B cell (primary cell): ENCODE measurements around the gene PRCC. TPM values are rescaled to one million over a fixed set of nuclear protein-coding genes. Genes with fewer than 3 reads are reported as not detected.

Source experiments
- ATAC-seq: fragments of 200-7000 bp; cut with Tn5 transposase; one replicate; pipeline ENCODE4 v1.10.0; 2021; ENCODE audit warnings: low read depth, mild to moderate bottlenecking, moderate number of reproducible peaks, moderate library complexity
- CTCF ChIA-PET: fragments of 350-600 bp; sonication (Branson Sonifier 250); formaldehyde crosslinking; loops from one replicate; lab custom pipeline; 2021; ENCODE audit warnings: antibody characterized with exemption, inconsistent platforms; lab: Charles Lee
- POLR2A ChIA-PET: fragments of 350-600 bp; sonication (Branson Sonifier 250); formaldehyde crosslinking; loops from one replicate; lab custom pipeline; 2021; ENCODE audit warnings: antibody characterized with exemption; lab: Charles Lee
- DNase-seq: peaks from one replicate; pipeline ENCODE4 v3.0.0; 2013
- H2AFZ ChIP-seq: 2 replicates; pipeline ENCODE4 v1.6.1; 2012; ENCODE audit warnings: mild to moderate bottlenecking, low read depth, low read length; ENCODE audit not compliant: insufficient read depth, poor library complexity, severe bottlenecking
- H3K27ac ChIP-seq, 2 donors: 1 replicate in 1 of 2; 2 replicates in 1 of 2; pipeline ENCODE4 v1.5.1; 2012 to 2013; ENCODE audit warnings: low read length in 2 of 2, mild to moderate bottlenecking in 2 of 2, moderate library complexity in 1 of 2
- H3K27me3 ChIP-seq, 4 experiments: fragments of 200-600 bp in 1 of 4; sonication (generic) in 1 of 4; replicated peaks in 1 of 4; 1 replicate in 2 of 4; 2 replicates in 2 of 4; pipeline versions ENCODE4 v1.6.1 to v1.7.0; 2013 to 2016; ENCODE audit warnings: low read length in 3 of 4, mild to moderate bottlenecking in 2 of 4, mixed read lengths in 1 of 4, moderate library complexity in 1 of 4; ENCODE audit not compliant: insufficient read depth in 4 of 4, control insufficient read depth in 3 of 4; ENCODE audit errors: control extremely low read depth in 1 of 4
- H3K36me3 ChIP-seq, 2 experiments: replicated peaks in 1 of 2; 1 replicate in 1 of 2; 2 replicates in 1 of 2; pipeline versions ENCODE4 v1.6.1 to v1.7.1; 2013; ENCODE audit warnings: low read length in 1 of 2; ENCODE audit not compliant: insufficient read depth in 2 of 2, control insufficient read depth in 1 of 2; ENCODE audit errors: control extremely low read depth in 1 of 2, extremely low read depth in 1 of 2
- H3K4me1 ChIP-seq, 2 donors: fragments of 200-600 bp in 1 of 2; sonication (generic) in 1 of 2; 1 replicate in 1 of 2; 2 replicates in 1 of 2; pipeline versions ENCODE4 v1.5.1 to v1.6.1; 2013 to 2017; ENCODE audit warnings: low read length in 2 of 2; ENCODE audit not compliant: control insufficient read depth in 2 of 2, insufficient read depth in 2 of 2
- H3K4me2 ChIP-seq: replicated peaks from 2 replicates; pipeline ENCODE3; 2012; ENCODE audit warnings: mild to moderate bottlenecking, low read depth, low read length; ENCODE audit not compliant: poor library complexity, severe bottlenecking
- H3K4me3 ChIP-seq, 5 experiments: fragments of 200-600 bp in 1 of 5; sonication (generic) in 1 of 5; 1 replicate in 3 of 5; 2 replicates in 2 of 5; pipeline versions ENCODE4 v1.5.1 to v1.7.0; 2011 to 2016; ENCODE audit warnings: low read length in 4 of 5, mild to moderate bottlenecking in 4 of 5, low read depth in 2 of 5, control low read depth in 1 of 5, moderate library complexity in 1 of 5; ENCODE audit not compliant: insufficient read depth in 1 of 5; ENCODE audit errors: control extremely low read depth in 1 of 5, extremely low read depth in 1 of 5
- H3K79me2 ChIP-seq: fragments of 200-600 bp; sonication (generic); one replicate; pipeline ENCODE4 v1.6.0; 2016; ENCODE audit warnings: low read length; ENCODE audit not compliant: control insufficient read depth, insufficient read depth
- H3K9ac ChIP-seq: fragments of 200-600 bp; sonication (generic); 2 replicates; pipeline ENCODE4 v1.6.1; 2017; ENCODE audit warnings: mild to moderate bottlenecking, low read length, moderate library complexity
- H3K9me3 ChIP-seq, 3 donors: one replicate each; pipeline versions ENCODE4 v1.6.1 to v1.7.1; 2013; ENCODE audit warnings: low read length in 2 of 3; ENCODE audit not compliant: control insufficient read depth in 2 of 3, insufficient read depth in 1 of 3; ENCODE audit errors: control extremely low read depth in 1 of 3
- H4K20me1 ChIP-seq: 2 replicates; pipeline ENCODE4 v1.6.0; 2012; ENCODE audit warnings: mild to moderate bottlenecking, low read length; ENCODE audit not compliant: insufficient read depth, control insufficient read depth, poor library complexity, severe bottlenecking
- H3K27ac Mint-ChIP-seq: one replicate; pipeline ENCODE4 v1.8.0; 2021; ENCODE audit warnings: mixed read lengths
- H3K27me3 Mint-ChIP-seq: one replicate; pipeline ENCODE4 v1.8.0; 2021; ENCODE audit warnings: mixed read lengths
- H3K4me1 Mint-ChIP-seq: one replicate; pipeline ENCODE4 v1.8.0; 2021; ENCODE audit warnings: mixed read lengths
- H3K4me3 Mint-ChIP-seq: one replicate; pipeline ENCODE4 v1.8.0; 2021; ENCODE audit warnings: mixed read lengths
- H3K9me3 Mint-ChIP-seq: one replicate; pipeline ENCODE4 v1.8.0; 2022; ENCODE audit warnings: mixed read lengths; ENCODE audit not compliant: insufficient read depth
- EZH2 ChIP-seq: IDR thresholded peaks from 2 replicates; pipeline ENCODE4 v1.6.1; 2012; ENCODE audit warnings: borderline replicate concordance, low read depth, mild to moderate bottlenecking, moderate library complexity, low read length; ENCODE audit not compliant: insufficient read depth, poor library complexity, severe bottlenecking
- WGBS: methylation state at CpG from one replicate; pipeline ENCODE4 v1.1.5; 2013; ENCODE audit warnings: missing lambda C conversion rate; ENCODE audit not compliant: insufficient coverage; 5-methylcytosine and 5-hydroxymethylcytosine counted together
- intact Hi-C: fragments of 100-400 bp; cut with micrococcal nuclease; formaldehyde crosslinking; loops from one replicate; pipeline ENCODE4 v1.10.0; 2022
- polyA plus RNA-seq: library from polyadenylated mRNA; depleted of rRNA; stranded (reverse); fragments of >200 nt; gene quantifications from 2 replicates; pipeline ENCODE4 v1.2.3, GENCODE V29; 2012
- total RNA-seq, 2 donors: library from RNA; stranded (reverse); fragments of 120-200 nt in 1 of 2; gene quantifications; 1 replicate in 1 of 2; 2 replicates in 1 of 2; pipeline versions ENCODE4 v1.2.3 to v1.2.4, GENCODE V29; 2013 to 2022
- TF ChIP-seq, protein P1 (sequence below): fragments of 200-600 bp; IDR thresholded peaks from one replicate; pipeline ENCODE4 v1.8.0; 2022; ENCODE audit warnings: antibody characterized with exemption, mild to moderate bottlenecking

The PRCC gene
- total and polyA plus RNA-seq, 2 donors (not counting 1 experiment from before 2014, with no cell fraction given), result 55.7 to 83.4 TPM

DNA sequence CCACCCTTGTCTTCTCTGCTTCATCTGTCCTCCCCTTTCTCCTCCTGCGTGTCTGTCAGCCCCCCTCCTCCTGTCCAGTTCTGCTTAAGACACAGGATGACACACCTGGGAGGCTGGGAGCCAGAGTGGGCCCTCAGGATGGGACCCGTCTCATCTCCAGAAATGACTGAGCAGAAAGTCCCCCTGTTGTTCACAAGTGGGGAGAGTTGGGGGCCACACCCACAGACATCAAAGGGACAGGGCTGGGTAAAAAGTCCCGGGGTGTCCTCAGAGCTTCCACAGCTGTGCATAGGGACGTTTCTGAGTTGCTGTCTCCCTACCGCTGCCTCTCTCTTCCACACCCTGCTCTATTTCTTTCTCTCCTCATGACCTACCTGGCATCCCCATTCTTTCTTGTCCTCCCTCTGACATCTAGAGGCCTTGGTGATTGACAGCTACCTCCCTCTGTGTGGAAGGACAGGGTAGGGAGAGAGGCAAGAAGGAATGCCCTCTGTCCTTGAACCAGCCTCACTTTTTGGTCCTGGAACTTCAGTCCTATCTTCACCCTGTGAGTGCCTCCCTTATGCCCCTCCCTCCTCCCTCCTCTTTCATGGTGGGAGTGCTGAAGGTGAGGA, 68.8 kb downstream of the PRCC start:
- no peak overlapping the region for H3K27ac ChIP-seq
- no peak for TF ChIP-seq EZH2
- TF ChIP-seq, protein P1, sequence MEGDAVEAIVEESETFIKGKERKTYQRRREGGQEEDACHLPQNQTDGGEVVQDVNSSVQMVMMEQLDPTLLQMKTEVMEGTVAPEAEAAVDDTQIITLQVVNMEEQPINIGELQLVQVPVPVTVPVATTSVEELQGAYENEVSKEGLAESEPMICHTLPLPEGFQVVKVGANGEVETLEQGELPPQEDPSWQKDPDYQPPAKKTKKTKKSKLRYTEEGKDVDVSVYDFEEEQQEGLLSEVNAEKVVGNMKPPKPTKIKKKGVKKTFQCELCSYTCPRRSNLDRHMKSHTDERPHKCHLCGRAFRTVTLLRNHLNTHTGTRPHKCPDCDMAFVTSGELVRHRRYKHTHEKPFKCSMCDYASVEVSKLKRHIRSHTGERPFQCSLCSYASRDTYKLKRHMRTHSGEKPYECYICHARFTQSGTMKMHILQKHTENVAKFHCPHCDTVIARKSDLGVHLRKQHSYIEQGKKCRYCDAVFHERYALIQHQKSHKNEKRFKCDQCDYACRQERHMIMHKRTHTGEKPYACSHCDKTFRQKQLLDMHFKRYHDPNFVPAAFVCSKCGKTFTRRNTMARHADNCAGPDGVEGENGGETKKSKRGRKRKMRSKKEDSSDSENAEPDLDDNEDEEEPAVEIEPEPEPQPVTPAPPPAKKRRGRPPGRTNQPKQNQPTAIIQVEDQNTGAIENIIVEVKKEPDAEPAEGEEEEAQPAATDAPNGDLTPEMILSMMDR, result no peak
- no peaks in the 10 kb centered on the region for H3K79me2 ChIP-seq
- H3K9me3 ChIP-seq, result peaks cover 0 to 3% (median 0%) of the 10 kb centered on the region in 3 donors
- peaks cover 71% of the 10 kb centered on the region for H3K27me3 Mint-ChIP-seq
- no peaks in the 10 kb centered on the region for H4K20me1 ChIP-seq
- no peak overlapping the region for H3K4me3 Mint-ChIP-seq
- POLR2A ChIA-PET, result no interaction called here
- CTCF ChIA-PET, result interaction anchor here (1.2 to 3.6 kb wide), 4 partner anchors 8 to 192 kb away, joined by 3 to 26 read pairs (median 6); partner anchors contain the start of gene NTRK1
- intact Hi-C loops, result no loop called here
- H3K27ac Mint-ChIP-seq, result no peak overlapping the region
- ATAC-seq, result no peak
- H3K4me3 ChIP-seq, result no peak overlapping the region
- no peaks in the 10 kb centered on the region for H3K9me3 Mint-ChIP-seq
- H3K4me1 ChIP-seq, result no peaks in the 10 kb centered on the region
- 54% methylated on average over 3 of the region's 5 CpGs for WGBS
- peaks cover 0 to 34% (median 6%) of the 10 kb centered on the region in 4 experiments for H3K27me3 ChIP-seq
- H3K4me1 Mint-ChIP-seq, result no peaks in the 10 kb centered on the region
- H3K9ac ChIP-seq, result no peak overlapping the region
- no peak for DNase-seq
- no peak overlapping the region for H3K4me2 ChIP-seq
- no peak overlapping the region for H2AFZ ChIP-seq
- H3K36me3 ChIP-seq, result no peaks in the 10 kb centered on the region

- intact Hi-C loops, result no loop called here
- Histone ChIP-seq H3K4me2 (no peak overlapping the region), H3K4me3 (no peak overlapping the region), H3K79me2 (no peaks in the 10 kb centered on the region), H3K27ac (no peak overlapping the region), H4K20me1 (no peaks in the 10 kb centered on the region), H3K4me1 (no peaks in the 10 kb centered on the region), H3K9me3 (peaks cover 0 to 3% (median 0%) of the 10 kb centered on the region in 3 donors), H3K36me3 (no peaks in the 10 kb centered on the region), H2AFZ (no peak overlapping the region), H3K27me3 (peaks cover 0 to 34% (median 6%) of the 10 kb centered on the region in 4 experiments), H3K9ac (no peak overlapping the region)
- ChIA-PET POLR2A (no interaction called here), CTCF (interaction anchor here (0.6 to 3.6 kb wide), 7 partner anchors 9 to 217 kb away, joined by 3 to 26 read pairs (median 4); partner anchors contain the start of gene NTRK1)
- TF ChIP-seq, protein P1, result no peak
- TF ChIP-seq EZH2, result no peak
- 95% methylated on average over 3 of the region's 4 CpGs for WGBS
- Mint-ChIP-seq H3K4me1 (no peaks in the 10 kb centered on the region), H3K27me3 (peaks cover 68% of the 10 kb centered on the region), H3K9me3 (no peaks in the 10 kb centered on the region), H3K4me3 (no peak overlapping the region), H3K27ac (no peak overlapping the region)
- ATAC-seq (no peak), DNase-seq (no peak)
Observed at GRCh38 chr1:156836892-156837291, 69.6 kb downstream of the PRCC start.
